ENCODE results near the gene BIRC3. TPM values are rescaled to one million over a fixed set of nuclear protein-coding genes. Genes with fewer than 3 reads are reported as not detected.

The BIRC3 gene
- total RNA-seq, 1 donor from 2014 or later, result 1.0 TPM

GRCh38 chr11:102306048-102306597, 11.2 kb upstream of the BIRC3 start:
- Mint-ChIP-seq H3K9me3 (ENCODE audit: unreplicated experiment) (peaks cover 17% of the 10 kb centered on the region), H3K27me3 (ENCODE audit: unreplicated experiment) (no peaks in the 10 kb centered on the region), H3K36me3 (ENCODE audit: unreplicated experiment) (no peaks in the 10 kb centered on the region), H3K4me3 (ENCODE audit: unreplicated experiment) (no peak overlapping the region), H3K27ac (ENCODE audit: unreplicated experiment) (no peak overlapping the region), H3K4me1 (ENCODE audit: unreplicated experiment) (peaks cover 20% of the 10 kb centered on the region)
- peak; percentile 19 for TF ChIP-seq CTCF (IDR thresholded peaks at IDR 0.05)
- no peak for DNase-seq (ENCODE audit: extremely low spot score, unreplicated experiment)

- H3K36me3 Mint-ChIP-seq (ENCODE audit: unreplicated experiment), result no peaks in the 10 kb centered on the region
- H3K27ac Mint-ChIP-seq (ENCODE audit: unreplicated experiment), result no peak overlapping the region
- DNase-seq (ENCODE audit: extremely low spot score, unreplicated experiment), result no peak
- no peak for TF ChIP-seq CTCF (IDR thresholded peaks at IDR 0.05)
- H3K4me3 Mint-ChIP-seq (ENCODE audit: unreplicated experiment), result no peak overlapping the region
- H3K9me3 Mint-ChIP-seq (ENCODE audit: unreplicated experiment), result peaks cover 11% of the 10 kb centered on the region
- no peaks in the 10 kb centered on the region for H3K27me3 Mint-ChIP-seq (ENCODE audit: unreplicated experiment)
- peaks cover 20% of the 10 kb centered on the region for H3K4me1 Mint-ChIP-seq (ENCODE audit: unreplicated experiment)
These were observed 10.2 kb upstream of the BIRC3 start for GRCh38 chr11:102306817-102307726.

GRCh38 chr11:102307727-102308038, 9.6 kb upstream of the BIRC3 start:
- Mint-ChIP-seq H3K27ac (ENCODE audit: unreplicated experiment) (no peak overlapping the region), H3K9me3 (ENCODE audit: unreplicated experiment) (peaks cover 11% of the 10 kb centered on the region), H3K27me3 (ENCODE audit: unreplicated experiment) (no peaks in the 10 kb centered on the region), H3K4me3 (ENCODE audit: unreplicated experiment) (no peak overlapping the region), H3K4me1 (ENCODE audit: unreplicated experiment) (peaks cover 26% of the 10 kb centered on the region), H3K36me3 (ENCODE audit: unreplicated experiment) (no peaks in the 10 kb centered on the region)
- DNase-seq (ENCODE audit: extremely low spot score, unreplicated experiment), result no peak
- no peak for TF ChIP-seq CTCF (IDR thresholded peaks at IDR 0.05)

GRCh38 chr11:102309621-102310541, 7.4 kb upstream of the BIRC3 start:
- no peak for DNase-seq (ENCODE audit: extremely low spot score, unreplicated experiment)
- Mint-ChIP-seq H3K9me3 (ENCODE audit: unreplicated experiment) (no peaks in the 10 kb centered on the region), H3K36me3 (ENCODE audit: unreplicated experiment) (no peaks in the 10 kb centered on the region), H3K27ac (ENCODE audit: unreplicated experiment) (no peak overlapping the region), H3K27me3 (ENCODE audit: unreplicated experiment) (no peaks in the 10 kb centered on the region), H3K4me1 (ENCODE audit: unreplicated experiment) (peaks cover 42% of the 10 kb centered on the region), H3K4me3 (ENCODE audit: unreplicated experiment) (no peak overlapping the region)
- no peak for TF ChIP-seq CTCF (IDR thresholded peaks at IDR 0.05)
